Fibroblast of skin of right biceps (primary cell): ENCODE results near the gene APBB3.
"Not testable (repeated sequence)": the region's sequence is repeated elsewhere in the genome, so short reads cannot be mapped to it uniquely, and the experiment has no call there.

ENCODE experiments used
- DNase-seq: peaks from one replicate; pipeline ENCODE4 v3.0.0-alpha.2; 2013

APBB3 gene, protein sequence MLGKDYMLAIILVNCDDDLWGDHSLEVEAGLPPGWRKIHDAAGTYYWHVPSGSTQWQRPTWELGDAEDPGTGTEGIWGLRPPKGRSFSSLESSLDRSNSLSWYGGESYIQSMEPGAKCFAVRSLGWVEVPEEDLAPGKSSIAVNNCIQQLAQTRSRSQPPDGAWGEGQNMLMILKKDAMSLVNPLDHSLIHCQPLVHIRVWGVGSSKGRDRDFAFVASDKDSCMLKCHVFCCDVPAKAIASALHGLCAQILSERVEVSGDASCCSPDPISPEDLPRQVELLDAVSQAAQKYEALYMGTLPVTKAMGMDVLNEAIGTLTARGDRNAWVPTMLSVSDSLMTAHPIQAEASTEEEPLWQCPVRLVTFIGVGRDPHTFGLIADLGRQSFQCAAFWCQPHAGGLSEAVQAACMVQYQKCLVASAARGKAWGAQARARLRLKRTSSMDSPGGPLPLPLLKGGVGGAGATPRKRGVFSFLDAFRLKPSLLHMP

GRCh38 chr5:140564196-140565023 is at the start of gene APBB3, which contains the start of gene SLC35A4:
Gene APBB3, minus strand, starts transcription at chr5:140564598. Its CDS starts 353 bp downstream, at chr5:140564245.
Gene SLC35A4, plus strand, starts transcription at chr5:140564828. Its CDS starts 2,342 bp downstream, at chr5:140567170.
- peak; percentile 99 for DNase-seq

DNA sequence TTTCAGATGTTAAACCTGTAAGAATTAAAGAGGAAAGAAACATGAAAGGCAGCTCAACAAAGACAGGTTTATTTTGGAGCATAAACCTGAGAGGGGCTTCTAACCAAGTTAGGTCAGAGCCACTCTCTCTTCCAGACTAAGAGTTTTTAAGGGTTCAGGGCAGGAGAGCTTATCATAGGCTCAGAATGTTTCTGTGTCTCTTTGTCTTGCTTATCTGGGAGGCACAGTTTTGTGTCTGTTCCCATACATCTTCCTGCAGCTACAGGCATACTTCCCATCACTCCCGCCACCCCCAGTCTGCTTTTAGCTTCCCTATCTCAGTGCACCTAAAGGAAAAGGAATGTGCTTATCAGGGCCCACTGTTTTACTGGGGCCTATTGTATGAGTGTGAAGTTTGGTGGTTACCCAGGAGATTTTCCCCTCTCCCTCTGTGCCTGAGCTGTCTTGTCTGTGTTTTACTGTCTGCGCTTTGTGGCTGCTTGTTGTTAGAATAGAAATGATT is 46.7 kb upstream of the APBB3 start:
- no peak for DNase-seq

DNA sequence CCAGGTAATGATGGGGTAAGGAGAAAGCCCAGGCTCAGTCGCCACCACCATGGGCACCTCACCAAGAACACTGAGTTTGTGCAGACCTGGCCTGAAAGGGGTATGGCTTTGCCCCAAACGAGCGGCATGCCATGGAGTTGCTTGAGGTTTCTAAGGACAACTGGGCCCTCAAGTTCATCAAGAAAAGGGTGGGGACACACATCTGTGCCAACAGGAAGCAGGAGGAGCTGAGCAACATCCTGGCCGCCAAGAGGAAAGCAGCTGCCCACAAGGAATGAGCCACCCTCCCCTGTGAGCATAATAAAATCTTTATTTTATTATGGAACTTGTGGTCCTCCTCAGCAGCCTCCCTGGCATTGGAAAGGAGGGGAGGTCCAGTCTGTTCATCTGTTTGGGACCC is 44.7 kb upstream of the APBB3 start:
- no peak for DNase-seq

GRCh38 chr5:140608722-140609121 is 44.3 kb upstream of the APBB3 start:
- no peak for DNase-seq

DNA sequence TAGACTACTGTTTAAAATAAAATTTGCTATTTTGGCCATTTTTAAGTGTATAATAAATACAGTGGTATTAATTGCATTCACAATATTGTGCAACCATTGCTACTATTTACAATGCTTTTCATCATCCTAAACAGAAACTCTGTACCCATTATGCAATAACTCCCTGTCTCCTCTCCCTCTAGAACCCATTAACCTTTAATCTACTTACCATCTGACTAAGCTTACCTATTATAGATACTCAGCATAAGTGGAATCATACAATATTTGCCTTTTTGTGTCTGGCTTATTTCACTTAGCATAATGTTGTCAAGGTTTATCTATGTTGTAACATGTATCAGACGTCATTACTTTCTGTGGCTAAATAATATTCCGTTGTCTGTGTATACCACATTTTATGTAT is 42.6 kb upstream of the APBB3 start:
- no peak for DNase-seq

DNA sequence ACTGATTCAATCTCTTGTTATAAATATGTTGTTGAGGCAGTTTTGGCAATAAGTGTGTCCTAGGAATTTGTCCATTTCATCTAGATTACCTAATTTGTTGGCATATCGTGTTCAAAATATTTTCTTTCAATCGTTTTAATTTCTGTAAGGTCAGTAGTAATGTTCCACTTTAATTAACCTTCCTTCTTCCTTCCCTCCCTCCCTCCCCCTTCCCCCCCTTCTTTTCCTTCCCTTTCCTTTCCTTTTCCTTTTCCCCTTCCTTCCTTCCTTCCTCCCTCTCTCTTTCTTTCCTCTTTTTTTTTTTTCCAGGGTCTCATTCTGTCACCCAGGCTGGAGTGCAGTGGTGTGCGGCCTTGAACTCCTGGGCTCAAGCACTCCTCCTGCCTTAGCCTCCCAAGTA is 41.5 kb upstream of the APBB3 start:
- DNase-seq: no peak

GRCh38 chr5:140603734-140604133 is 39.3 kb upstream of the APBB3 start:
- no peak for DNase-seq

- not testable (repeated sequence) for DNase-seq
Measured at GRCh38 chr5:140603446-140603698, 39.0 kb upstream of the APBB3 start.

DNA sequence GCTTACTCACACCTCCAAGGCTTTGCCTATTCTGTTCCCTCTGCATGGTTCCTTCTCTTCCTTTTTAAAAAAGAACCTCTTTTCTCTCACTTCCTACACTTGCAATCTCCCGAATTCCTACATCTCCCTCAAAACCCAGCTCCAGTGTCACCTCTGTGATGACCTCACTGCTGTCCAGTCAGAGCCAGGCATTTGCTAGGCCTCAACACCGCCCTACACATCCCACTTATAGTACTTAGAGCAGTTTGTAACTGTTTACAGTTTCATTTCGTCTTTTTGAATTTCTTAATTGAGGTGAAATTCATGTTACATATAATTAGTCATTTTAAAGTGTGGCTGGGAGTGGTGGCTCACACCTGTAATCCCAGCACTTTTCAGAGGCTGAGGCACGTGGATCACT is 37.7 kb upstream of the APBB3 start:
- DNase-seq: no peak

DNA sequence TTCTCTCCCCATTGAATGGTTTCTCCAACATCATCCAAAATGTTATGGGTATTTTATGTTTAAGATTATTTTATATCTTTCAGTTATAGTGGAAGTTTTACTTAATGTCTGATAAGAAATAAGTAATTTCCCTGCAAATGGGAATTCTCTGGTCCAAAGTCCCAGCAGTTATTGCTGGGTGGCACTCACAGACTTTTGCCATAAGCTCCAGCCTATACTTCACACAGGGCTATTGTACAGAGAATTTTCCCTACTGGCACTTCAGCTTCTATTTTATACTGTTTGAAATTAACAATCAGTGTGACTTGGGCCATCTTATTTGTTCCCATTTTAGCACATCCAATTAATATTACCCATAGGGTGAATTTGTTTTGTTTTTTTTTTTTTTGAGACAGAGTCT is 35.7 kb upstream of the APBB3 start:
- no peak for DNase-seq

DNA sequence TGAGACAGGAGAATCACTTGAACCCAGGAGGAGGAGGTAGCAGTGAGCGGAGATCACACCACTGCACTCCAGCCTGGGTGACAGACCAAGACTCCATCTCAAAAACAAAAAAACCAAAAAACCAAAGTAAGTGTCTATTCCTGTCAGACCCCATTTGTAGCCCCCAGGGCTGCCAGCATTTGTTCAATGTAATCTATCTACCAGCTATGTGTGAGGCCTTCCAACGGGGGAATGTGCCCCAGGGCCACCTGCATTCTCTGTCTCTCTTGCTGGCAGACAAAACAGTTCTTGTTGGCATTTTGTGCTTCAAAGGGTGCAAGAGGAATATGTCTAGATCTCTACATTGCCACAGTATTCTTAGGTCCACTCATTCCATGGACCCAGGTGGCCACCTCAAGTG is 34.4 kb upstream of the APBB3 start:
- DNase-seq: no peak

DNA sequence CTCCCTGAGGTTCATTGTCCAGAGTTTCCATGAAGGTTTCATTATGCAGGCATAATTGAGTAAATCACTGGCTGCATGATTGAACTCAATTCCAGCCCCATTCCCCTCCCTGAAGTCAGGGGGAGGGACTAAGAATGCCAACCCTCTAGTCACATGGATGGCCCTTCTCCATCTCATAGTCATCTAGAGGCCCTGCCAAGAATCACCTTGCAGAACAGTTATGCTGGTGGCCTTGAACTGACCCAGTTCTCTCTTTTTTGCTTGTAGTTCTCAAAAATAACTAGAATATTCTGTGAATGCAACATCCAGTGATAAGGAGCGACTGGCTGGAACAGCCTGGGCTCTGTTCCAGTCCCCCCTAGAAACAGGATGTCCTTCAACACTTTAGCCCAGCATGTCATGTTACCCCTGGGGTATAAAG is 31.9 kb upstream of the APBB3 start:
- no peak for DNase-seq

DNA sequence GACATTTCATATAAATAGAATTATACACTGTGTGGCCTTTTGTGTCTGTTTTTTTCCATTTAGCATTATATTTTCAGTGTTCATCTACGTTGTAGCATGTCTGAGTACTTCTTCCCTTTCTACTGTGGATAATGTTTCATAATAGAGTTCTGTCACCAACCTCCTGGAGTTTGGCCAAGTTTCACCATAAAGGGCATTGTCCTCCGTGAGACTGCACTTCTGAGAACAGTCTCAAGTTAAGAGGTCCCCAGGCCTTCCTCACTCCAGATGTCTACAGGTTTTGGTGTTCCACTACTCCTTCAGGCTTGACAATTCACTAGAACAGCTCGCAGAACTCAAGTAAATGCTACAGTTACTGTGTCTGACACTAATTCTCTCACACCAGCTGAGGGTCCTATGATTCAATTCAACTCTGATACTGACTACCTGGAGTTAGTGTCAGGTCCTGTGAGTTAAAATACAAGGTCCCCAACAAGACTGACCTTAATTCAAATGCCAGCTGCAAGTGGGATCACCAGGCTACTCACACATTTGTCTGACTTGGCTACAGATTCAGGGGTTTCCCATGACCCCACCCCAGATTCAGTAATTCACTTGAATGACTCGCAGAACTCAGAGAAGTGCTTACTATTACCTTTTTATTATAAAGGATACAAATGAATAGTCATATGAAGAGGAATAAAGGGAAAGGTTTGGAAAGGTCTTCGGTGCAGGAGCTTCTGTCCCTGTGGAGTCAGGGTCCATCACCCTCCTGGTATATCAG is 31.3 kb upstream of the APBB3 start:
- no peak for DNase-seq

DNA sequence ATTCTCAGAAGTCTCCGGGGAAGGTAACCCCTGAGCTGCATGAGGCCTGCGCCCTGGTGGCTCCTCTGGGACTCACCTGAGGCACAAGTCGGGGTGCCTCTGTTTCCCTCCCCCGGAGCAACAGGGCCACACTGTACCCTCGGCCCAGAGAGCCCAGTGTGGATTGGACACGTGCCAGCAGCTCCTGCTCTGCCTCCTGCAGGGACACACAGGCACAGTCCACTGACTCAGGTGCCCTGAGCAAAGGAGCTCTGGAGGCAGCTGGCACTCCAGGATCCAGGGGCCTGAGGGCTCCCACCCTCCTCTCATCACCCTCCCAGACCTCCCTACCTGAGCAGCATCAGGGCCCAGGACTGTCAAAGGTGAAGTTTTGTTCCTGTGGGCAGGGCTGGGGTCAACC is 29.8 kb upstream of the APBB3 start:
- no peak for DNase-seq

- DNase-seq: not testable (repeated sequence)
Measured at GRCh38 chr5:140593070-140593469, 28.7 kb upstream of the APBB3 start.

DNA sequence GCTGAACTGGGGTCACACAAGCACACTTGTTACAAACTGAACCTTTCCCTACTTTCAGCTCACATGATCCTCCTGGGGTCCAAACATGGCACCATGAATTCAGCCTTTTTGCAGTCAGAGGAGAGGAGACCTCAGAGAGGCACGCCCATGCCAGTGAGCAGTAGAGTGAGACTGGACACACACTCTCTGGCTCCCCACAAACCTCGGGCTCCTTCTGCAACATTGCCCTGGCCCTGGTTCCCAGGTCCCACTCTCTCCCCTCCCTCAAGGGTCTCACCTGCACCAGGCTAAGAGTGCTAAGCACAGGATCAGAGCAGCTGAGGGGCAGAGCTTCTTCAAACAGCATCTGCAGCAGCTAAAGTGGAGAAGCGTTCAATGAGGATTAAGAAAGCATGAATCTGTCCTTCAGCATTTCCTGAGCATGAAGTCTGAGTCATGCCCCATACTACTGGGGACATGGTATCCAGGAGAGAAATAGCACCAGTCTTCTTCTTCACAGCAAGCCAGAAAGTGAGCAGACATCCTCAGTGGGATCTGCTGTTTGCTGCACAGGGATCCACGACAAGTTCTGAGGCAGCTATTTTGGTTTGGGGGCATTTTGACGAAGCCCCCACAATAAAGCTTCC is 27.5 kb upstream of the APBB3 start:
- peak; percentile 54 for DNase-seq

DNA sequence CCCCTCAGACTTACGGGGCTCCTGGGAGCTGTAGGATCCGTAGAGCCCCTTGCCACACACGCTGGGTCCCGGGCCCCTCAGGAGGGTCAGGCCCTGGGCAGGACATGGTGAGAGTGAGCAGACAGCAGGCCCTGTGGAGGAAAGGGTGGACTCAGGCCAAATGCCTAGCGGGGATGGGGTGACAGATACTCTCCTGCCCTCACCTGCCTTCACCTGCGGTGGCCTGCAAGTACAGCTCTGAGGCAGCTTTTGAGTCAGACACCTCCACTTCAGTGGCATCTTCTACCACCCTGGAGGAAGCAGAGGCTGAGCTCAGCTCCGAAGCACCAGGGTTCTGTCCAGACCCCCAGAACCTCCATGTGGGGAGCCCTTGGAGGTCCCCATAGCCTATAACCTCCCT is 26.5 kb upstream of the APBB3 start:
- no peak for DNase-seq

DNA sequence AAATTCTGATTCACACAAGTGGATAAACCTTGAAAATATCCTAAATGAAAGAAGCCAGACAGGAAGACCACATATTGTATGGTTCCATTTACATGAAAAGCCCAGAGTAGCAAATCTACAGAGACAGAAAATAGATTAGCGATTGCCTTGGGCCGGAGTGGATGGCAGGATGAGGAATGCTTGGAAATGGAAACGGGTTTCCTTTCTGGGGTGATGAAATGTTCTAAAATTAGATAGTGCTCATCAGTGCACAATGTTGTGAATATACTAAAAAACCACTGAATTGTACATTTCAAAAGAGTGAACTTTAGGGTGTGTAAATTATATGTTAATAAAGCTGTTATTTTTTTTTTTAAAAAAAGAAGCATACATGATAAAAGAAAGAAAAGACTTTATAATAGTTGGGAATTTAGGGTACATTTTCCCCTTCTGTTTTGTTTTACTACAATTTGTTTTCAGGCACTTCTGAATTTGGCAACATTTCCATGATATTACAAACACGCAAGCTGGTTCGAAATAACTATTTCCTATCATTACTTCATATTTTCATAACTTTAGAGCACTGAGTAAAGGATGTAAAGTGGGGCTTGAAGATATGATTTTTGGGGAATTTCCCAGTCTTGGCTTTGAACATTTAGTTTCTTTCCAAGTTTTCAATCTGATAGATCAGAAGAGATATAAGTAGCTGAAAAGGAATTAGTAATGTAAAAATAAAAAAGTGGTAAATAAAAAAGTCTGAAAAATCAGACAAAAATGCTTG is 24.1 kb upstream of the APBB3 start:
- DNase-seq: peak; percentile 29

DNA sequence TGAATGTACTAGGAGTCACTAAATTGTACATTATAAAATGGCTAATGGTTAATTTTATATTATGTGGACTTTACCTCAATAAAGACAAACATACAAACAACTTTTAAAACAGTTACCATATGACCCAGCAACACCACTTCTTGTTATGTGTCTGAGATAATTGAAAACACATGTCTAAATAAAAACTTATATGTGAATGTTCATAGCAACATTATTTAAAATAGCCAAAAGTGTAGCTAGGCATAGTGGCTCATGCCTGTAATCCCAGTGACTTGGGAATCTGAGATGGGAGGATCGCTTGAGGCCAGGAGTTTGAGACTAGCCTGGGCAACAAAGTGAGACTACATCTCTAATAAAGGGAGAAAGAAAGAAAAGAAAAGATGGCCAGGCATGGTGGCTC is 23.1 kb upstream of the APBB3 start:
- no peak for DNase-seq

GRCh38 chr5:140579188-140579747 is 14.9 kb upstream of the APBB3 start:
- not testable (repeated sequence) for DNase-seq

- no peak for DNase-seq
Measured at GRCh38 chr5:140576776-140577201, 12.4 kb upstream of the APBB3 start.

DNA sequence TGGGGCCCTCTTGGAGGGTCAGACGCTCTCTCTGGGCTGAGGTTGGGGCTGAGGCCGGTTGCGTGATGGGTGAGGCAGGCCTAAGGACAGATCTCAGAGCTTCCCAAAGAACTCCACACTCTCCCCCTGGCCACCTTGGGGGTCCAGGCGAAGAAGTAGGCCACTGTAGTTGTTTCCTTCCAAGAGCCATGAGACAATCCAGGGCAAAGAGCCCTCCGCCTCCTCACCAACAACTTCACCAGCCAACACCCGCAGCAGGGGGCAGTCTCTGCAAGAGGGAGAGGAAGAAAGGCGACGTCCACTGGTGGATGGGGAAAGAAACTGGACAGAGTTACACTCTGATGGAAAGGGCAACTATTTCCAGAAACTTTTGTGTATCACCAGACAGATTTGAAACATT is 10.9 kb upstream of the APBB3 start:
- no peak for DNase-seq
